ENCODE results near the gene PIEZO2.

Gene PIEZO2

DNA sequence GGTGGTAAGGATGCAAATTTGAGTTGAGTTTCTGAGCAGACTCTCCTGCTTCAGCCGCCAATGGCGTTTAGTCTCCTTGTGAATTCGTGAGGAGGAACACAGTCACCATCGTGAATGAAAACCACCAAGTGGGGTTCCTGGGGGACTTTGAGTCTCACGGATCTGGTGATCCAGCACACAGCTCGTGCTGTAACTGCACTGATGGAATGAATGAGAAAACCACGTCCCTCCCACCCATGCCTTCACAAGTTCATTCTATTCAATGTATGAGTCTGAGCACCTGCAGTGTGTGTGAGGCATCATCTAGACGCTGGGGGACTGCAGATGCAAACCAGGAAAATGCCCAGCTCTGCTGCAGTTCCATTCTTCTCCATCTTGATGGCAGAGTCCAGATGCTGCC lies 127.9 kb downstream of the PIEZO2 start:
- no peaks in the 10 kb centered on the region for H3K27me3 ChIP-seq (ENCODE audit: control insufficient read depth, low read length)

GRCh38 chr18:11020877-11021414 lies 128.4 kb downstream of the PIEZO2 start:
- H3K4me2 ChIP-seq (ENCODE audit: low read length), result no peak overlapping the region
- TF ChIP-seq, protein P1, sequence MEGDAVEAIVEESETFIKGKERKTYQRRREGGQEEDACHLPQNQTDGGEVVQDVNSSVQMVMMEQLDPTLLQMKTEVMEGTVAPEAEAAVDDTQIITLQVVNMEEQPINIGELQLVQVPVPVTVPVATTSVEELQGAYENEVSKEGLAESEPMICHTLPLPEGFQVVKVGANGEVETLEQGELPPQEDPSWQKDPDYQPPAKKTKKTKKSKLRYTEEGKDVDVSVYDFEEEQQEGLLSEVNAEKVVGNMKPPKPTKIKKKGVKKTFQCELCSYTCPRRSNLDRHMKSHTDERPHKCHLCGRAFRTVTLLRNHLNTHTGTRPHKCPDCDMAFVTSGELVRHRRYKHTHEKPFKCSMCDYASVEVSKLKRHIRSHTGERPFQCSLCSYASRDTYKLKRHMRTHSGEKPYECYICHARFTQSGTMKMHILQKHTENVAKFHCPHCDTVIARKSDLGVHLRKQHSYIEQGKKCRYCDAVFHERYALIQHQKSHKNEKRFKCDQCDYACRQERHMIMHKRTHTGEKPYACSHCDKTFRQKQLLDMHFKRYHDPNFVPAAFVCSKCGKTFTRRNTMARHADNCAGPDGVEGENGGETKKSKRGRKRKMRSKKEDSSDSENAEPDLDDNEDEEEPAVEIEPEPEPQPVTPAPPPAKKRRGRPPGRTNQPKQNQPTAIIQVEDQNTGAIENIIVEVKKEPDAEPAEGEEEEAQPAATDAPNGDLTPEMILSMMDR (IDR thresholded peaks at IDR 0.05; ENCODE audit: low read depth, low read length, poor library complexity, severe bottlenecking), result no peak
- TF ChIP-seq EZH2phosphoT487 (IDR thresholded peaks at IDR 0.05; ENCODE audit: borderline replicate concordance, low read length), result no peak

More for the DNA sequence above, 127.9 kb downstream of the PIEZO2 start:
- Histone ChIP-seq H3K79me2 (ENCODE audit: control insufficient read depth, low read length) (no peaks in the 10 kb centered on the region), H3K36me3 (ENCODE audit: control insufficient read depth, low read length) (no peaks in the 10 kb centered on the region), H4K20me1 (ENCODE audit: control insufficient read depth, insufficient read depth, low read depth, low read length) (no peaks in the 10 kb centered on the region), H3K4me2 (ENCODE audit: low read length) (no peak overlapping the region), H3K27ac (ENCODE audit: low read depth, low read length) (no peak overlapping the region), H3K4me1 (ENCODE audit: control insufficient read depth, low read length) (no peaks in the 10 kb centered on the region), H3K9me2 (replicated peaks; ENCODE audit: control insufficient read depth, low read length) (no peaks in the 10 kb centered on the region), H3F3A (ENCODE audit: control insufficient read depth, insufficient read depth) (no peaks in the 10 kb centered on the region), H3K9me3 (ENCODE audit: control insufficient read depth, insufficient read depth, low read length) (no peaks in the 10 kb centered on the region), H3K4me3 (ENCODE audit: low read length) (no peak overlapping the region)
- TF ChIP-seq, protein P1 (IDR thresholded peaks at IDR 0.05; ENCODE audit: low read depth, low read length, poor library complexity, severe bottlenecking), result no peak
- TF ChIP-seq EZH2phosphoT487 (IDR thresholded peaks at IDR 0.05; ENCODE audit: borderline replicate concordance, low read length), result no peak

DNA sequence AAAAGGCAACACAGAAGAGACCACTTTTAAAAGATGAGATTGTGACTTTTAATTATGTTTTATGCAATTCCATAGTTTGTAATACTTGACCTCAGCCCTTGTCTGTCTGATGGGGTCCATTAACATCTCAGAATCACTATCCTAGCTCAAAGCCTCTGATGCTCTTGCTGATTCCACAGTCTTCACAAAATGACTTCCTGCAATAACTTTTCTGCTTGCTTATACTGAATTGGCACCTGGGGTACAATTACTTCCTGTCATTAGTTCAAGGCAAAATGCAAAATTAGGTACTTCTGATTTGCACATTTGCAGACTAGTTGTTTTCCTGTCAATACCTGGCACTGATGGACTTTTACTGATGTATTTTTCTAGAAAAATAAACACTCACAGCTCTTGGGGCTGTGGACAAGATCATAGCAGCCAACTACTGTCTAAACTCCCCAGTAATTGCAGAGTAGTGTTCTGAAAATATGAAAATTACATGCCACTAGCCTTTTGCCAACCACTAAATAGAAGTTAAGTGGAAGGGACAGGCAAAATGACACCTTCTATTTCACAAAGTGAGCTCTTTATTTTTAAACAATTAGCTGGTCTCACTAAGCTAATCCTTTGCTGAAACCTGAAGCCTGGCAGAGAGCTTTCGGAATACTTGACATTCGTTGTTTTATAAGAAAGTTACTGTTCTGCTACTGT lies 129.1 kb downstream of the PIEZO2 start:
- no peaks in the 10 kb centered on the region for H4K20me1 ChIP-seq (ENCODE audit: control insufficient read depth, insufficient read depth, low read depth, low read length)
- H3K79me2 ChIP-seq (ENCODE audit: control insufficient read depth, low read length), result no peaks in the 10 kb centered on the region
- no peaks in the 10 kb centered on the region for H3K9me2 ChIP-seq (replicated peaks; ENCODE audit: control insufficient read depth, low read length)
- no peaks in the 10 kb centered on the region for H3K36me3 ChIP-seq (ENCODE audit: control insufficient read depth, low read length)
- H3K9me3 ChIP-seq (ENCODE audit: control insufficient read depth, insufficient read depth, low read length), result no peaks in the 10 kb centered on the region
- H3K4me2 ChIP-seq (ENCODE audit: low read length), result no peak overlapping the region
- H3K27ac ChIP-seq (ENCODE audit: low read depth, low read length), result no peak overlapping the region
- H3K4me3 ChIP-seq (ENCODE audit: low read length), result no peak overlapping the region
- TF ChIP-seq EZH2phosphoT487 (IDR thresholded peaks at IDR 0.05; ENCODE audit: borderline replicate concordance, low read length), result no peak
- TF ChIP-seq, protein P1 (IDR thresholded peaks at IDR 0.05; ENCODE audit: low read depth, low read length, poor library complexity, severe bottlenecking), result no peak
- no peaks in the 10 kb centered on the region for H3F3A ChIP-seq (ENCODE audit: control insufficient read depth, insufficient read depth)
- H3K4me1 ChIP-seq (ENCODE audit: control insufficient read depth, low read length), result no peaks in the 10 kb centered on the region
- no peaks in the 10 kb centered on the region for H3K27me3 ChIP-seq (ENCODE audit: control insufficient read depth, low read length)

More at GRCh38 chr18:11020877-11021414, 128.4 kb downstream of the PIEZO2 start:
- no peak overlapping the region for H3K4me3 ChIP-seq (ENCODE audit: low read length)
- H3K79me2 ChIP-seq (ENCODE audit: control insufficient read depth, low read length), result no peaks in the 10 kb centered on the region
- H3K4me1 ChIP-seq (ENCODE audit: control insufficient read depth, low read length), result no peaks in the 10 kb centered on the region
- H3F3A ChIP-seq (ENCODE audit: control insufficient read depth, insufficient read depth), result no peaks in the 10 kb centered on the region
- H3K36me3 ChIP-seq (ENCODE audit: control insufficient read depth, low read length), result no peaks in the 10 kb centered on the region
- no peaks in the 10 kb centered on the region for H4K20me1 ChIP-seq (ENCODE audit: control insufficient read depth, insufficient read depth, low read depth, low read length)
- no peaks in the 10 kb centered on the region for H3K9me3 ChIP-seq (ENCODE audit: control insufficient read depth, insufficient read depth, low read length)
- H3K27me3 ChIP-seq (ENCODE audit: control insufficient read depth, low read length), result no peaks in the 10 kb centered on the region
- H3K27ac ChIP-seq (ENCODE audit: low read depth, low read length), result no peak overlapping the region
- no peaks in the 10 kb centered on the region for H3K9me2 ChIP-seq (replicated peaks; ENCODE audit: control insufficient read depth, low read length)

All from DOHH2 (cell line).